Neutrophil (primary cell): ENCODE data around the gene LENG1.

Experiments used
- H3K27ac ChIP-seq: fragments of 200-600 bp; sonication (generic); 2 replicates; pipeline ENCODE4 v1.5.1; 2016; ENCODE audit warnings: mild to moderate bottlenecking, moderate library complexity
- H3K27me3 ChIP-seq: fragments of 200-600 bp; sonication (generic); 2 replicates; pipeline ENCODE4 v1.6.0; 2016; ENCODE audit warnings: mild to moderate bottlenecking
- H3K36me3 ChIP-seq: fragments of 200-600 bp; sonication (generic); 2 replicates; pipeline ENCODE4 v1.5.1; 2017
- H3K4me1 ChIP-seq, 2 experiments: fragments of 200-600 bp in 1 of 2; sonication (generic) in 1 of 2; 1 replicate in 1 of 2; 2 replicates in 1 of 2; pipeline versions ENCODE4 v1.5.1 to v1.6.1; 2013 to 2016; ENCODE audit warnings: low read depth in 1 of 2, low read length in 1 of 2, mild to moderate bottlenecking in 1 of 2, moderate library complexity in 1 of 2; ENCODE audit not compliant: control insufficient read depth in 1 of 2, insufficient read depth in 1 of 2
- H3K4me3 ChIP-seq, 2 experiments: fragments of 200-600 bp in 1 of 2; sonication (generic) in 1 of 2; 1 replicate in 1 of 2; 2 replicates in 1 of 2; pipeline ENCODE4 v1.5.1; 2013 to 2016; ENCODE audit warnings: low read depth in 1 of 2, low read length in 1 of 2, mild to moderate bottlenecking in 1 of 2, moderate library complexity in 1 of 2
- H3K9me3 ChIP-seq: fragments of 200-600 bp; sonication (generic); 2 replicates; pipeline ENCODE4 v1.5.1; 2016
- CTCF ChIP-seq: fragments of 200-600 bp; sonication (generic); IDR thresholded peaks from 2 replicates; pipeline ENCODE4 v1.5.1; 2016; ENCODE audit warnings: antibody characterized with exemption

LENG1 gene

GRCh38 chr19:54191011-54191810 lies 31.7 kb upstream of the LENG1 start, which contains the start of gene TSEN34:
TSEN34 (plus strand) TSS chr19:54191308; CDS start chr19:54191365, 57 bp downstream.
- Histone ChIP-seq H3K27me3 (no peaks in the 10 kb centered on the region), H3K4me3 (peak within 1 kb of the TSS; percentile 88 to 100), H3K36me3 (peaks cover 57% of the 10 kb centered on the region), H3K27ac (peak within 1 kb of the TSS; percentile 100), H3K9me3 (no peaks in the 10 kb centered on the region), H3K4me1 (peaks cover 38 to 45% of the 10 kb centered on the region in 2 experiments)
- TF ChIP-seq CTCF: peak; percentile 23

- Histone ChIP-seq H3K4me3 (peak overlapping the region; percentile 88 to 100), H3K9me3 (no peaks in the 10 kb centered on the region), H3K4me1 (peaks cover 40 to 45% of the 10 kb centered on the region in 2 experiments), H3K27ac (peak overlapping the region; percentile 100), H3K36me3 (peaks cover 60% of the 10 kb centered on the region), H3K27me3 (no peaks in the 10 kb centered on the region)
- peak; percentile 59 for TF ChIP-seq CTCF
Measured at GRCh38 chr19:54190503-54191010, 31.0 kb upstream of the LENG1 start.

GRCh38 chr19:54189735-54190502 lies 30.4 kb upstream of the LENG1 start:
- H3K4me1 ChIP-seq: peaks cover 40 to 45% of the 10 kb centered on the region in 2 experiments
- peak overlapping the region; percentile 88 to 100 for H3K4me3 ChIP-seq
- peak; percentile 22 for TF ChIP-seq CTCF
- H3K27me3 ChIP-seq: no peaks in the 10 kb centered on the region
- peak overlapping the region; percentile 100 for H3K27ac ChIP-seq
- peaks cover 60% of the 10 kb centered on the region for H3K36me3 ChIP-seq
- no peaks in the 10 kb centered on the region for H3K9me3 ChIP-seq

DNA sequence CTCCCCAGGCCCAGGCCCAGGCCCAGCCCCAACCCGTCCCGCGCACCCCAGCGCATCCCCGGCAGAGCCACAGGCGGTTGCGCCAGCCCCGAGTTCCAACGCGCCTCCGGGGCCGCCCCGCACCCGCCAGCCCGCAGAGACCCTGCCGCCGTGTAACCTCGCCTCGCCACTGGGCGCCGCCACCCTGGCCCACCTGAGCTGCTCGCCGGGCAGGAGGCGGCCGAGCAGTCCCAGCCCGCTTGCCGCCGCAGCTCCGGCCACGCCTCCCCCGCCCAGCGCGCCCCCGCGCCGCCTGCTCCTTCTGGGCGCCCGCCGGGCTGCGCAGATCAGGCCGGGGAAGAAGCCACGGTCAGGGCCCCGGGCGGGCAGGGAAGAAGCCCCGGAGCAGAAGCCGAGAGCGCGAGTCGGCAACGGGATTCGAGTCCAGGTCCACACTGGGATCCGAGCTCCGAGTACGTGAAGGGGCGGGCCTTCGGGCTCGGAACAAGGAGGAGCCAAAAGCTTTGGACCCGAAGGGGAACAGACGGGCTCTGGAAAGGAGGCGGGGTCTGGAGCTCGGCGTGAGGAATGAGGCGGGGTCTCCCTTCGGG lies 29.7 kb upstream of the LENG1 start, which contains the start of gene MBOAT7:
Gene MBOAT7, minus strand, starts transcription at position 436 of the 590 bp plus-strand sequence. CDS start 1,072 bp downstream, outside the sequence.
- Histone ChIP-seq H3K9me3 (no peaks in the 10 kb centered on the region), H3K4me3 (peak within 1 kb of the TSS; percentile 88 to 100), H3K27me3 (no peaks in the 10 kb centered on the region), H3K36me3 (peaks cover 59% of the 10 kb centered on the region), H3K27ac (peak within 1 kb of the TSS; percentile 100), H3K4me1 (peaks cover 40 to 45% of the 10 kb centered on the region in 2 experiments)
- TF ChIP-seq CTCF: peak; percentile 62

GRCh38 chr19:54188215-54188871 lies 28.8 kb upstream of the LENG1 start:
- Histone ChIP-seq H3K4me1 (peaks cover 32 to 42% of the 10 kb centered on the region in 2 experiments), H3K4me3 (peak overlapping the region; percentile 88 to 100), H3K9me3 (no peaks in the 10 kb centered on the region), H3K27ac (peak overlapping the region; percentile 100), H3K36me3 (peaks cover 59% of the 10 kb centered on the region), H3K27me3 (no peaks in the 10 kb centered on the region)
- TF ChIP-seq CTCF: peak; percentile 25
